Stimulated activated CD4-positive, alpha-beta T cell treated with anti-CD3 and anti-CD28 coated beads, Interleukin-4, amount 100 ng/mL, for 48 hours (primary cell): ENCODE results near the gene LAMC2.

ENCODE experiments used
- DNase-seq, 2 donors: peaks; one replicate each; pipeline ENCODE4 v3.0.0-alpha.2; 2020; ENCODE audit warnings: low read depth in 2 of 2

Gene LAMC2

DNA sequence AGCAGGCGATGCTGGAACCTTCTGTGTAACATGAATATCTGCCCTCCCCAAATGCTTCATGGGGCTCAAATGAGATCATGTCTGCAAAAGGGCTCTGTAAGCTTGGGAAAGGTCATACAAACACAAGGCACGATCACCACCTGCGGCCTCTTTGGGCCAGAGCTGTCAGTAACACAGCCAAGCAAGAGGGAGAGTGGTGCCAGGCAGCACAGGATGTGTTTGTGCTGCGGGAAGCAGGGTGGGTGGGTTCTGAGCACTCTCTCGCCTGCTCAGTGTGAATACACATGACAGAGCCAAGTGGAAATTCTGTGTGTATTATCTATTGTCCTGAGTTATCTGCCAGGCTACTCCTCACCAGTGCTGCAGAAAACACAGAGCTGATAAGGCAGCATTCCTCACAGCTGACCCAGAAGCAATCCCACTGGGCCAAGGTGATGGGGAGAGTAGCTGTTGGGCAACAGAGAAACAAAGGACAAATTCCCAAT lies 101.2 kb downstream of the LAMC2 start:
- no peak for DNase-seq

DNA sequence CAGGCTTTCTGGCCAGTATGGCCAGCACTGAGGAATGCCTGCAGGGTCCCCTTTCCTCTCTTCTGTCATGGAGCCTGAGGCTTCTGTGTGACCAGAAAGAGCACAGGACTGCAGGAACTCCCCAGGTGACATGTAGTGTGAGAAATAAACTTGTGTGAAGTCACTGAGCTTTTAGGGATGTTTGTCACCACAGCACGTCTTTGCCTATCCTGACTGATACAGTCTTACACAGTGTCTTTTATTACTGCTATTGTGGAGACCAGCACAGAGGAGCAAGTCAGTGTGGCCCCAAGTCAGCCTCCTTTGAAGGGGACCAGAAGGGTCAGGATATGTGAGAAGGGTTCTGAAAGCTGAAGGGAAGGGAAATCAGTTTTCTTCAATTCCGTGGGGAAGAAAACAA lies 102.5 kb downstream of the LAMC2 start:
- no peak for DNase-seq

DNA sequence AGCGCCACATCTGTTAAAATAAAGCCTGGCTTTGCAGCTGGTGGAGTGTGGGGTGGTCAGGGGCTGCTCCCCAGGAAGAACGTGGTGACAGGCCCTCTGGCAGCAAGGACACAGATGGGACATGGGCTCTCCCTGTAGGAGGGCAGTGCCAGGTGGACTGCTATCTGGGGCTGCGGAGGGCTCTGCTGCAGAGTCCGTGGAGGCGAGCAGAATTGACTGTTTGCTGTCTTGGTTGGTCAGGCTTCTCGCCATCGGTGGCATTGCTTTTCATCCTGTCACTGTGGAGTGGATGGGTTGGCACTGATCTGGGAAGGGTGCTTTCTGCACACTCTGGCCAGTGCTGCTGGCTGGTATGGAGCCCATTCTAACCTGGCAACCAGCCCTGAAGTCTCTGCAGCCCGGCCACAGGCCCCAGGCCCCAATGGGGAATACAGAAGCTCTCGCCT lies 103.0 kb downstream of the LAMC2 start:
- DNase-seq: no peak

DNA sequence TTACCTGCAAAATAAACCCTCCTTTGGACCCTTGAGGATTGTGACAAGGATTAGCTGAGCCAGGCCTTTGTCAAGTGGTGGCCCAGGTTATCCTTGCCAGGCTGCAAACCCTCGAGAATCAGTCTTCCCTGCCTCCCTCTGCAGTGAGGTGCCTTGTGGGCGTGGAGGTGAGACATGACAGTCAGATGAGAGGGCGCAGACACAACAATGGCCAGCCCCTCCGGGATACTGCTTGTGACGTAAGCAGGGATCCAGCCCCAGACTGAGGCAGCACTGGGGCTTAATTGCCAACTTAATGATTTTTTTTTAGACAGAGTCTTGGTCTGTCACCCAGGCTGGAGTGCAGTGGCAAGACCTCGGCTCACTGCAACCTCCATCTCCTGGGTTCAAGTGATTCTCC lies 104.6 kb downstream of the LAMC2 start:
- DNase-seq: no peak

DNA sequence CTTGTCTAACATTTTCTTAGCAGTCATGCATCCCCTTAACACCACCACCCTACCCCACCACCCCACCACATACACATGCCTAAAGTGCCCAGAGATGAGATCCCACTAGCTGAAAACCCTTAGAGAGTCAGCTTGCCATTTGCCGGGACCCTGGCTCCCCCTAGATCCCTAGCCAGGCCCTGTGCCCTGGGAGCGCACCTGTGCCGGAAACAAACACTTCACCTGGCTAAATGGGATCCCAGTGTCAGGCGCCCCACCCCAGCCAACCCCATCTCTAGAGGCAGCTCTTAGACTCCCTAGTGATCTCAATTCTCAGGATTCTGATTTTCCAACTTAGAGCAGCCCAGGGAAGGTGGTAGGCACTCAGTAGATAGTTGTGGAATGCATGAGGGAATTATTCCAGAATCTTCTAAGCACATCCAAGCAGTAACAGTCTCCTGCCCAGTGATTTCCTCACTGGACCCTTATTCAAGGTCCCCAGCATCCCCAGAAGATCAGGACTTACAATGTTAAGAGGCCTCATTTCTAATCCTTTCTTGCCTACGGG lies 105.2 kb downstream of the LAMC2 start:
- no peak for DNase-seq

DNA sequence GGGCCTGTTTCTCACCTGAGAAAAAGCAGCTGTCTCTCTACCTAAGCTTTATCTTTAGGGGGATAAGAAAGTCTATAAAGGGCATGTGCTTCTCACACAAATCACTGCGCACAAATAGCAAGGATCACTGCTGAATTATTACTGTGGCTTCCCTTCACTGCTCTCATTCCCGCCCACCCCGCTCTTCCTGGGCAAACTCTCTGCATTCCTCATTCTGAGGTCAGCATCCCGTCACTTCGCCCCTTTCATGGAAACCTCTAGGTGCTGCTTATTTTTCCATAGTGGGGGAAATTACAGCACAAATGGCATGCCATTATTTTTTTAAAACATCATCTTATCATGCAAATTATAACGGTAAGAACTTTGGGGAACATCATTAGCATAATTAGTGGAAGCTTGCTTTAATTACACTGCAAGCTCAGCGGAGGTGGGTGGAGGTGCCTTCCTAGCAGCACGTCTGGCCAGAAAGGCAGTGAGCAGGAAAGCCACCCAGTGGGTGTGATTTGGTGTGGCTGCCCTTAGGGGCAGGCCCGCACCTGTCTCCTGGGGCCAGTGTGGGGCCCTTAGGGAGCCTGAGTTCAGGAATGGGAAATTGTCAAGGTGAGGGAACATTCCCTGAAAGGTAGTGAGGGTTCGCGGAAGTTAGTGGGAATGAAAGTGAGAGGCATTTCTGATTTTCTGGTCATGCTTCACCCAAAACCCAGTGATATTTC lies 105.9 kb downstream of the LAMC2 start:
- no peak for DNase-seq

DNA sequence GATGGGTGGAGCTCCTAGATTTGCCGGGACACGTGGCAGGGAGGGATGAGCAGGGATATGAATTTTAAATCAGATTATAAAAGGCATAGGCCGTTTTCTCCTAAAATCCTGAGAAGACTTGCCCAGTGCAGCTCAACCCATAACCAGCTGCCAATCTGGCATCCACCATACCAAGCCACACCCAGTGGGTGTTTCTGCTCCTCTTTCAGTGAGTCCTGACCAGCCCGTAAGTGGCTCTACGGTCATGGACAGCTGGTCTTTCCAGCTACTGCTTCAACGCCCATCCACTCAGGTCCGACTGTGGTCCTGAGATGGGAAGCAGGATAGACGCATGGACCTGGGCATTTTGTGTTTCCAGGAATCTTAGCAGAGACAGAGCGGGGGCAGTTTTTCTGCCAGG lies 107.2 kb downstream of the LAMC2 start:
- DNase-seq: no peak

DNA sequence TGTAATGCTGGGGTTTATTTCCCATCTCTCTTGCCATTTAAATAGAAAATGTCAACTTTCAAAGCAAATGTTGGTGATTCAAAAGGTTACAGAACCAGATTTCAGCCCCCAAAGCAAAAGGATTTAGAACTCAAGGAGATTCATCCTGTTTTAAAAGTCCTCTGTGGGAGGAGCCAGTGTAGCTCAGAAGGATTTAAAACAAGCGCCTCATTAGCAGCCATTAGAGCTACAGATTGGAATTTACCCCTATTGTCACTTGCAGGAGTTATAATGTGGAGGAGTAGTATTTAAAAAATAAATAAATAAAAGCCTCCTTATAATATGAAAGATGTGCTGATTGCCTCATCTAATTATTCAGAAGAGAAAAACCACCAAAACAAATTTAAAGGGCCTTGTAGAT lies 107.8 kb downstream of the LAMC2 start:
- DNase-seq: no peak
